C4-2B (cell line): ENCODE measurements around the gene NOL12.

Source experiments
- CTCF ChIP-seq: fragments of 450-650 bp; conservative IDR thresholded peaks from 2 replicates; pipeline ENCODE4 v1.5.1; 2017; ENCODE audit warnings: mild to moderate bottlenecking
- ZFX ChIP-seq: fragments of 450-650 bp; IDR thresholded peaks from 2 replicates; pipeline ENCODE4 v1.6.1; 2017

GRCh38 chr22:37713761-37714160 is 27.6 kb downstream of the NOL12 start:
- TF ChIP-seq CTCF (no peak), ZFX (no peak)
